B cell (primary cell): ENCODE results near the gene INHBE. TPM values are rescaled to one million over a fixed set of nuclear protein-coding genes. Genes with fewer than 3 reads are reported as not detected.

ENCODE experiments used
- ATAC-seq: fragments of 200-7000 bp; cut with Tn5 transposase; one replicate; pipeline ENCODE4 v1.10.0; 2021; ENCODE audit warnings: low read depth, mild to moderate bottlenecking, moderate number of reproducible peaks, moderate library complexity
- CTCF ChIA-PET: fragments of 350-600 bp; sonication (Branson Sonifier 250); formaldehyde crosslinking; loops from one replicate; lab custom pipeline; 2021; ENCODE audit warnings: antibody characterized with exemption, inconsistent platforms; lab: Charles Lee
- POLR2A ChIA-PET: fragments of 350-600 bp; sonication (Branson Sonifier 250); formaldehyde crosslinking; loops from one replicate; lab custom pipeline; 2021; ENCODE audit warnings: antibody characterized with exemption; lab: Charles Lee
- DNase-seq: peaks from one replicate; pipeline ENCODE4 v3.0.0; 2013
- H2AFZ ChIP-seq: 2 replicates; pipeline ENCODE4 v1.6.1; 2012; ENCODE audit warnings: mild to moderate bottlenecking, low read depth, low read length; ENCODE audit not compliant: insufficient read depth, poor library complexity, severe bottlenecking
- H3K27ac ChIP-seq, 2 donors: 1 replicate in 1 of 2; 2 replicates in 1 of 2; pipeline ENCODE4 v1.5.1; 2012 to 2013; ENCODE audit warnings: low read length in 2 of 2, mild to moderate bottlenecking in 2 of 2, moderate library complexity in 1 of 2
- H3K27me3 ChIP-seq, 4 experiments: fragments of 200-600 bp in 1 of 4; sonication (generic) in 1 of 4; replicated peaks in 1 of 4; 1 replicate in 2 of 4; 2 replicates in 2 of 4; pipeline versions ENCODE4 v1.6.1 to v1.7.0; 2013 to 2016; ENCODE audit warnings: low read length in 3 of 4, mild to moderate bottlenecking in 2 of 4, mixed read lengths in 1 of 4, moderate library complexity in 1 of 4; ENCODE audit not compliant: insufficient read depth in 4 of 4, control insufficient read depth in 3 of 4; ENCODE audit errors: control extremely low read depth in 1 of 4
- H3K36me3 ChIP-seq, 2 experiments: replicated peaks in 1 of 2; 1 replicate in 1 of 2; 2 replicates in 1 of 2; pipeline versions ENCODE4 v1.6.1 to v1.7.1; 2013; ENCODE audit warnings: low read length in 1 of 2; ENCODE audit not compliant: insufficient read depth in 2 of 2, control insufficient read depth in 1 of 2; ENCODE audit errors: control extremely low read depth in 1 of 2, extremely low read depth in 1 of 2
- H3K4me1 ChIP-seq, 2 donors: fragments of 200-600 bp in 1 of 2; sonication (generic) in 1 of 2; 1 replicate in 1 of 2; 2 replicates in 1 of 2; pipeline versions ENCODE4 v1.5.1 to v1.6.1; 2013 to 2017; ENCODE audit warnings: low read length in 2 of 2; ENCODE audit not compliant: control insufficient read depth in 2 of 2, insufficient read depth in 2 of 2
- H3K4me2 ChIP-seq: replicated peaks from 2 replicates; pipeline ENCODE3; 2012; ENCODE audit warnings: mild to moderate bottlenecking, low read depth, low read length; ENCODE audit not compliant: poor library complexity, severe bottlenecking
- H3K4me3 ChIP-seq, 5 experiments: fragments of 200-600 bp in 1 of 5; sonication (generic) in 1 of 5; 1 replicate in 3 of 5; 2 replicates in 2 of 5; pipeline versions ENCODE4 v1.5.1 to v1.7.0; 2011 to 2016; ENCODE audit warnings: low read length in 4 of 5, mild to moderate bottlenecking in 4 of 5, low read depth in 2 of 5, control low read depth in 1 of 5, moderate library complexity in 1 of 5; ENCODE audit not compliant: insufficient read depth in 1 of 5; ENCODE audit errors: control extremely low read depth in 1 of 5, extremely low read depth in 1 of 5
- H3K79me2 ChIP-seq: fragments of 200-600 bp; sonication (generic); one replicate; pipeline ENCODE4 v1.6.0; 2016; ENCODE audit warnings: low read length; ENCODE audit not compliant: control insufficient read depth, insufficient read depth
- H3K9ac ChIP-seq: fragments of 200-600 bp; sonication (generic); 2 replicates; pipeline ENCODE4 v1.6.1; 2017; ENCODE audit warnings: mild to moderate bottlenecking, low read length, moderate library complexity
- H3K9me3 ChIP-seq, 3 donors: one replicate each; pipeline versions ENCODE4 v1.6.1 to v1.7.1; 2013; ENCODE audit warnings: low read length in 2 of 3; ENCODE audit not compliant: control insufficient read depth in 2 of 3, insufficient read depth in 1 of 3; ENCODE audit errors: control extremely low read depth in 1 of 3
- H4K20me1 ChIP-seq: 2 replicates; pipeline ENCODE4 v1.6.0; 2012; ENCODE audit warnings: mild to moderate bottlenecking, low read length; ENCODE audit not compliant: insufficient read depth, control insufficient read depth, poor library complexity, severe bottlenecking
- H3K27ac Mint-ChIP-seq: one replicate; pipeline ENCODE4 v1.8.0; 2021; ENCODE audit warnings: mixed read lengths
- H3K27me3 Mint-ChIP-seq: one replicate; pipeline ENCODE4 v1.8.0; 2021; ENCODE audit warnings: mixed read lengths
- H3K4me1 Mint-ChIP-seq: one replicate; pipeline ENCODE4 v1.8.0; 2021; ENCODE audit warnings: mixed read lengths
- H3K4me3 Mint-ChIP-seq: one replicate; pipeline ENCODE4 v1.8.0; 2021; ENCODE audit warnings: mixed read lengths
- H3K9me3 Mint-ChIP-seq: one replicate; pipeline ENCODE4 v1.8.0; 2022; ENCODE audit warnings: mixed read lengths; ENCODE audit not compliant: insufficient read depth
- CTCF ChIP-seq: fragments of 200-600 bp; IDR thresholded peaks from one replicate; pipeline ENCODE4 v1.8.0; 2022; ENCODE audit warnings: antibody characterized with exemption, mild to moderate bottlenecking
- EZH2 ChIP-seq: IDR thresholded peaks from 2 replicates; pipeline ENCODE4 v1.6.1; 2012; ENCODE audit warnings: borderline replicate concordance, low read depth, mild to moderate bottlenecking, moderate library complexity, low read length; ENCODE audit not compliant: insufficient read depth, poor library complexity, severe bottlenecking
- WGBS: methylation state at CpG from one replicate; pipeline ENCODE4 v1.1.5; 2013; ENCODE audit warnings: missing lambda C conversion rate; ENCODE audit not compliant: insufficient coverage; 5-methylcytosine and 5-hydroxymethylcytosine counted together
- intact Hi-C: fragments of 100-400 bp; cut with micrococcal nuclease; formaldehyde crosslinking; loops from one replicate; pipeline ENCODE4 v1.10.0; 2022
- polyA plus RNA-seq: library from polyadenylated mRNA; depleted of rRNA; stranded (reverse); fragments of >200 nt; gene quantifications from 2 replicates; pipeline ENCODE4 v1.2.3, GENCODE V29; 2012
- total RNA-seq, 2 donors: library from RNA; stranded (reverse); fragments of 120-200 nt in 1 of 2; gene quantifications; 1 replicate in 1 of 2; 2 replicates in 1 of 2; pipeline versions ENCODE4 v1.2.3 to v1.2.4, GENCODE V29; 2013 to 2022

INHBE gene
- total and polyA plus RNA-seq, 2 donors (not counting 1 experiment from before 2014, with no cell fraction given), result not detected

- Histone ChIP-seq H3K4me3 (no peak overlapping the region), H3K4me2 (no peak overlapping the region), H4K20me1 (peaks cover 23% of the 10 kb centered on the region), H3K36me3 (peaks cover 2 to 54% of the 10 kb centered on the region in 2 experiments), H3K9ac (no peak overlapping the region), H3K79me2 (peaks cover 66% of the 10 kb centered on the region), H2AFZ (no peak overlapping the region), H3K27me3 (no peaks in the 10 kb centered on the region), H3K4me1 (peaks cover 43 to 65% of the 10 kb centered on the region in 2 donors), H3K27ac (peak overlapping the region in 1 of 2 donors; percentile 20), H3K9me3 (no peaks in the 10 kb centered on the region)
- ATAC-seq (no peak), DNase-seq (no peak)
- 97% methylated on average over 3 of the region's 8 CpGs for WGBS
- POLR2A ChIA-PET, result interaction anchor here (0.6 kb wide), 1 partner anchor 233 kb away, joined by 3 read pairs; no protein-coding TSS in a partner anchor
- peak overlapping the region; percentile 70 for H3K27ac Mint-ChIP-seq
- no peaks in the 10 kb centered on the region for H3K27me3 Mint-ChIP-seq
- intact Hi-C loops, result no loop called here
- peak overlapping the region; percentile 46 for H3K4me3 Mint-ChIP-seq
- TF ChIP-seq CTCF, result no peak
- TF ChIP-seq EZH2, result no peak
- CTCF ChIA-PET, result interaction anchor here (1.1 to 10.4 kb wide), 4 partner anchors 9 to 18 kb away, joined by 3 to 166 read pairs (median 7); partner anchors contain the start of genes GLI1 and MARS1
- H3K9me3 Mint-ChIP-seq, result no peaks in the 10 kb centered on the region
- H3K4me1 Mint-ChIP-seq, result peaks cover 65% of the 10 kb centered on the region
Observed at GRCh38 chr12:57474430-57474829, 19.3 kb downstream of the INHBE start.

- Histone ChIP-seq H3K36me3 (peaks cover 2 to 50% of the 10 kb centered on the region in 2 experiments), H3K27ac (peak overlapping the region in 1 of 2 donors; percentile 20), H3K79me2 (peaks cover 67% of the 10 kb centered on the region), H2AFZ (no peak overlapping the region), H3K27me3 (no peaks in the 10 kb centered on the region), H4K20me1 (peaks cover 23% of the 10 kb centered on the region), H3K4me2 (peak overlapping the region; percentile 95), H3K4me3 (no peak overlapping the region), H3K9me3 (no peaks in the 10 kb centered on the region), H3K9ac (no peak overlapping the region), H3K4me1 (peaks cover 47 to 69% of the 10 kb centered on the region in 2 donors)
- TF ChIP-seq EZH2 (no peak), CTCF (no peak)
- CTCF ChIA-PET, result interaction anchor here (1.0 to 10.4 kb wide), 4 partner anchors 9 to 22 kb away, joined by 3 to 166 read pairs (median 8); partner anchors contain the start of genes GLI1 and MARS1
- DNase-seq (no peak), ATAC-seq (no peak)
- peaks cover 69% of the 10 kb centered on the region for H3K4me1 Mint-ChIP-seq
- intact Hi-C loops, result loop anchor here (5.0 kb wide), 1 partner anchor 147 kb away; no protein-coding TSS in a partner anchor
- H3K27me3 Mint-ChIP-seq, result no peaks in the 10 kb centered on the region
- POLR2A ChIA-PET, result interaction anchor here (0.6 kb wide), 1 partner anchor 234 kb away, joined by 3 read pairs; no protein-coding TSS in a partner anchor
- peak overlapping the region; percentile 46 for H3K4me3 Mint-ChIP-seq
- H3K27ac Mint-ChIP-seq, result peak overlapping the region; percentile 70
- H3K9me3 Mint-ChIP-seq, result no peaks in the 10 kb centered on the region
- WGBS, result 95% methylated on average over 7 of the region's 7 CpGs
Observed at GRCh38 chr12:57474862-57475261, 19.8 kb downstream of the INHBE start.
